ENCODE data around the gene AKAP13. TPM values are rescaled to one million over a fixed set of nuclear protein-coding genes. Genes with fewer than 3 reads are reported as not detected.

AKAP13 gene
- total and polyA plus RNA-seq, 2 of the 13 experiments (the other 11 are each of a cell fraction or from before 2014, with no cell fraction given) = 6.7 to 27.1 TPM

DNA sequence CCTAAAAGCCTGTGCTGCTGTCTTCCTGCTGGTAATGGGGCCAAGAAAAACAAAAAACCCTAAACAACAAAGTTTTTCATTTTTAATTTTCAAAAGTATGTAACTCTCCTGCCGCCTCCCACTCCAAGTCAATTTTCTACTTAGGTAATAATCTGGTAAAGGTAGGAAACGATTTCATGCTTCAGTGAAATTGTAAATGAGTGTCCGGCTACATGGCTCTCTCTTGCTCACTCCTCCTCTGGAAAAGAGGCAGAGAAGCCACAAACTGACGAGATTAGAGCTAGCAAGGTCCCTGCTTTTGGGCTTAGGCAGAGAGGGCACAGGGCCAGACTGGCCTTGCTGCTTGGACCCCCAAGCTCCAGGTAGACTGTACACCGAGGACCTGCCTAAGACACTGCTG lies 390.9 kb downstream of the AKAP13 start (continued):
- no peak for TF ChIP-seq ZMYM3 (CRISPR knock-in tag; IDR thresholded peaks at IDR 0.05)

DNA sequence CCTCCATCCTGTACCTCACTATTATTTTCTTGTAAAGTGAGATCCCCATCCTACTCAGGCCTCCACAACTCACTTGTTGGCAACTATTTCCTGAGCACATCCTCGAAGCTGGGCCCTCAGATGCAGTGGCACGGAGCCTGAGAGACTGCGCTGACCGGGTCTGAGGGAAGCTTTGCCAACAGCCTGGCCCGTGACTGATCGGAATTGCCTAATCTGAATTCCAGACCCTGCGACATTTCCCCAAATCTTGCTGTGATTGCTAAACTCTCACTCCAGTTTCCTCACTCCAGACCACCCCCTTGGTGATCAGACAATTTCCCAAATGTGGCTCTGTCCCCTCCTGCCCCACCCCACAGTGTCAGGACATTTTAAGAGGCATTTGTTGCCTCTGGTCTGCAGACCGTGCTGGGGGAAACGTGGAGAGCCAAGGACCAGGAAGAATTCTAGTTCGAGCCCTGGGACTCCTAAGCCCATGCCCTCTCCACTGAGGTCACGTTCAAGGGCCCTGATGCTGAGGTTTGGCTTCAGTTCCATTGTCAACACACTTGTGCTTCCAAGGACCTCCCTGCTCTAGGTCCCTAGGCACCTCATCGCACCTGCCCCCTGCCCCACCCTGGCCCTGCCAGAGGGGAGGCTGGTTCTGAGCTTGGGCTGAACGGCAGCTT lies 391.5 kb downstream of the AKAP13 start:
- H3K27me3 ChIP-seq (ENCODE audit: control insufficient read depth in 1 of 2, insufficient read depth in 2 of 2, low read length in 2 of 2) = no peaks in the 10 kb centered on the region
- no peak for TF ChIP-seq ZNF749 (CRISPR knock-in tag; IDR thresholded peaks at IDR 0.05; ENCODE audit: borderline replicate concordance)
- no peak for TF ChIP-seq TSC22D2 (CRISPR knock-in tag; IDR thresholded peaks at IDR 0.05; ENCODE audit: borderline replicate concordance)
- no peak for TF ChIP-seq TMF1 (CRISPR knock-in tag; IDR thresholded peaks at IDR 0.05; ENCODE audit: low read depth)
- TF ChIP-seq DBP (CRISPR knock-in tag; IDR thresholded peaks at IDR 0.05; ENCODE audit: not compliant biosample characterization) = no peak
- TF ChIP-seq ZSCAN5A (CRISPR knock-in tag; IDR thresholded peaks at IDR 0.05; ENCODE audit: borderline replicate concordance) = no peak
- ChIA-PET CTCF (ENCODE audit: low intra/inter-chr PET ratio, low total read pairs) (no interaction called here), POLR2A (no interaction called here)
- intact Hi-C loops (cut with micrococcal nuclease; ENCODE audit: unreplicated experiment) (no loop called here), in situ Hi-C loops (cut with HindIII; ENCODE audit: extremely low pct_ligation_motif_present, low pct_unique_long_range_greater_than_20kb) (no loop called here)
- FAIRE-seq = no peak
- H3K9ac ChIP-seq (ENCODE audit: insufficient read depth, low read depth, low read length) = no peak overlapping the region
- no peak for ATAC-seq
- H4K20me1 ChIP-seq (ENCODE audit: insufficient read depth, low read length) = no peaks in the 10 kb centered on the region
- H3K4me1 ChIP-seq (ENCODE audit: insufficient read depth, low read length) = peaks cover 19% of the 10 kb centered on the region
- H2AFZ ChIP-seq (ENCODE audit: low read length) = no peak overlapping the region
- no TSS peak for BruUV-seq (replicated peaks)
- DNase-seq (ENCODE audit: low spot score) = no peak
- no peak overlapping the region for H3K27ac ChIP-seq (ENCODE audit: extremely low read length, insufficient read depth, low read length)
- H3K9me3 ChIP-seq (ENCODE audit: low read length) = no peaks in the 10 kb centered on the region
- peaks cover 32% of the 10 kb centered on the region for H3K79me2 ChIP-seq (ENCODE audit: insufficient read depth, low read length)
- H3K4me2 ChIP-seq (ENCODE audit: low read depth, low read length) = no peak overlapping the region
- 84% methylated on average over 8 of the region's 13 CpGs for WGBS (ENCODE audit: low lambda C conversion rate)
- peaks cover 2 to 6% of the 10 kb centered on the region in 2 experiments; a peak in 4 of 5 replicates for H3K36me3 ChIP-seq (replicated peaks in 1 of 2; ENCODE audit: control insufficient read depth in 1 of 2, insufficient read depth in 2 of 2, low read length in 2 of 2)
- no peak overlapping the region for H3K4me3 ChIP-seq (replicated peaks in 1 of 3; ENCODE audit: insufficient read depth in 1 of 3, low read depth in 2 of 3, low read length in 3 of 3)
